H1 (cell line): ENCODE data around the gene TPRA1. TPM values are rescaled to one million over a fixed set of nuclear protein-coding genes. Genes with fewer than 3 reads are reported as not detected.

Source experiments
- CTCF ChIA-PET: fragments of 300-600 bp; sonication (Branson Sonifier 250); formaldehyde crosslinking; loops from one replicate; lab custom pipeline; 2021; ENCODE audit not compliant: partially characterized antibody; lab: Charles Lee
- POLR2A ChIA-PET: fragments of 300-600 bp; sonication (Branson Sonifier 250); formaldehyde crosslinking; loops from one replicate; lab custom pipeline; 2021; ENCODE audit warnings: inconsistent platforms; ENCODE audit not compliant: partially characterized antibody; lab: Charles Lee
- DNase-seq, 2 experiments: peaks; one replicate each; pipeline versions ENCODE4 v3.0.0 to v3.0.0-alpha.2; 2010 to 2022; ENCODE audit warnings: low spot score in 2 of 2, low read depth in 1 of 2, mixed read lengths in 1 of 2
- FAIRE-seq: peaks from 2 replicates; lab custom pipeline; 2011; peaks lifted over from hg19 to GRCh38; lab: Jason Lieb, UNC
- H2AFZ ChIP-seq: 2 replicates; pipeline ENCODE4 v1.8.1; 2012; ENCODE audit warnings: low read length, inconsistent platforms
- H2AK5ac ChIP-seq: 2 replicates; pipeline ENCODE4 v1.6.1; 2013; ENCODE audit warnings: low read depth, low read length
- H2BK120ac ChIP-seq: replicated peaks from 2 replicates; pipeline ENCODE3; 2013; ENCODE audit warnings: low read depth, low read length, inconsistent platforms
- H2BK12ac ChIP-seq: 2 replicates; pipeline ENCODE4 v1.6.1; 2013; ENCODE audit warnings: low read depth, low read length
- H2BK15ac ChIP-seq: 2 replicates; pipeline ENCODE4 v1.6.1; 2013; ENCODE audit warnings: low read length
- H2BK20ac ChIP-seq: 2 replicates; pipeline ENCODE4 v1.6.1; 2013; ENCODE audit warnings: low read length
- H2BK5ac ChIP-seq: 2 replicates; pipeline ENCODE4 v1.6.1; 2013; ENCODE audit warnings: low read depth, low read length
- H3K14ac ChIP-seq: 2 replicates; pipeline ENCODE4 v1.6.1; 2013; ENCODE audit warnings: inconsistent platforms; ENCODE audit not compliant: insufficient read length
- H3K18ac ChIP-seq: 2 replicates; pipeline ENCODE4 v1.6.1; 2013; ENCODE audit warnings: low read length; ENCODE audit errors: extremely low read depth
- H3K23ac ChIP-seq: 2 replicates; pipeline ENCODE4 v1.6.1; 2013; ENCODE audit warnings: inconsistent platforms; ENCODE audit not compliant: insufficient read length
- H3K23me2 ChIP-seq: 2 replicates; pipeline ENCODE4 v1.6.1; 2013; ENCODE audit warnings: low read depth, low read length
- H3K27ac ChIP-seq: 2 replicates; pipeline ENCODE4 v1.6.1; 2011; ENCODE audit warnings: low read depth, low read length, inconsistent platforms
- H3K27me3 ChIP-seq, 4 experiments: replicated peaks in 1 of 4; 1 replicate in 1 of 4; 2 replicates in 3 of 4; pipeline versions ENCODE4 v1.6.1 to v1.8.1; 2011 to 2013; ENCODE audit warnings: low read length in 3 of 4, mild to moderate bottlenecking in 3 of 4, inconsistent platforms in 2 of 4, mixed read lengths in 2 of 4, moderate library complexity in 1 of 4; ENCODE audit not compliant: control insufficient read depth in 3 of 4, insufficient read depth in 3 of 4; ENCODE audit errors: extremely low read depth in 1 of 4
- H3K36me3 ChIP-seq, 4 experiments: 2 replicates each; pipeline versions ENCODE4 v1.6.1 to v1.8.1; 2011 to 2013; ENCODE audit warnings: mild to moderate bottlenecking in 4 of 4, low read length in 3 of 4, moderate library complexity in 2 of 4, control low read depth in 1 of 4, inconsistent platforms in 1 of 4; ENCODE audit not compliant: insufficient read depth in 4 of 4, control insufficient read depth in 2 of 4
- H3K4ac ChIP-seq: replicated peaks from 2 replicates; pipeline ENCODE3; 2013; ENCODE audit warnings: low read length, low read depth, mixed read lengths, inconsistent platforms; ENCODE audit not compliant: insufficient read length
- H3K4me1 ChIP-seq, 4 experiments: replicated peaks in 1 of 4; 1 replicate in 1 of 4; 2 replicates in 3 of 4; pipeline versions ENCODE4 v1.6.1 to v1.8.1; 2011 to 2013; ENCODE audit warnings: low read length in 3 of 4, inconsistent platforms in 2 of 4, mixed read lengths in 1 of 4; ENCODE audit not compliant: insufficient read depth in 4 of 4, control insufficient read depth in 3 of 4
- H3K4me2 ChIP-seq, 2 experiments: 2 replicates each; pipeline versions ENCODE4 v1.6.1 to v1.8.1; 2011 to 2013; ENCODE audit warnings: low read depth in 2 of 2, low read length in 2 of 2, control low read depth in 1 of 2, inconsistent platforms in 1 of 2, mild to moderate bottlenecking in 1 of 2; ENCODE audit not compliant: insufficient read depth in 1 of 2
- H3K4me3 ChIP-seq, 4 experiments: fragments of 200-600, 300-600 bp in 1 of 4; sonication (generic), shearing (Covaris generic), sonication (Bioruptor Twin) in 1 of 4; 2 replicates each; pipeline versions ENCODE4 v1.5.1 to v1.8.1; 2011 to 2016; ENCODE audit warnings: low read length in 4 of 4, low read depth in 3 of 4, control low read depth in 2 of 4, inconsistent platforms in 2 of 4, mild to moderate bottlenecking in 2 of 4, mixed read lengths in 1 of 4, moderate library complexity in 1 of 4; ENCODE audit not compliant: insufficient read depth in 2 of 4; ENCODE audit errors: extremely low read depth in 1 of 4
- H3K56ac ChIP-seq: replicated peaks from 2 replicates; pipeline ENCODE3; 2013; ENCODE audit warnings: low read depth, mild to moderate bottlenecking, mixed read lengths, low read length, inconsistent platforms; ENCODE audit not compliant: insufficient read length
- H3K79me1 ChIP-seq: 2 replicates; pipeline ENCODE4 v1.6.1; 2013; ENCODE audit warnings: low read depth, low read length, control low read depth
- H3K79me2 ChIP-seq, 2 experiments: 2 replicates each; pipeline versions ENCODE4 v1.6.1 to v1.8.1; 2012 to 2013; ENCODE audit warnings: low read length in 2 of 2, mild to moderate bottlenecking in 2 of 2, inconsistent platforms in 1 of 2; ENCODE audit not compliant: insufficient read depth in 2 of 2, control insufficient read depth in 1 of 2
- H3K9ac ChIP-seq, 4 experiments: replicated peaks in 1 of 4; 1 replicate in 1 of 4; 2 replicates in 3 of 4; pipeline versions ENCODE4 v1.6.1 to v1.8.1; 2011 to 2013; ENCODE audit warnings: low read depth in 3 of 4, low read length in 3 of 4, control low read depth in 2 of 4, mild to moderate bottlenecking in 2 of 4, moderate library complexity in 2 of 4, inconsistent platforms in 1 of 4; ENCODE audit errors: extremely low read depth in 1 of 4
- H3K9me3 ChIP-seq, 2 experiments: 2 replicates each; pipeline versions ENCODE4 v1.6.1 to v1.8.1; 2012 to 2013; ENCODE audit warnings: mild to moderate bottlenecking in 2 of 2, moderate library complexity in 2 of 2, control low read depth in 1 of 2, inconsistent platforms in 1 of 2, low read depth in 1 of 2, low read length in 1 of 2, mixed read lengths in 1 of 2; ENCODE audit not compliant: insufficient read depth in 2 of 2
- H4K20me1 ChIP-seq, 2 experiments: replicated peaks in 1 of 2; 2 replicates each; pipeline versions ENCODE3 to v1.8.1; 2011 to 2013; ENCODE audit warnings: inconsistent platforms in 2 of 2, low read length in 2 of 2, mild to moderate bottlenecking in 1 of 2; ENCODE audit not compliant: insufficient read depth in 2 of 2, control insufficient read depth in 1 of 2
- H4K5ac ChIP-seq: 2 replicates; pipeline ENCODE4 v1.6.1; 2013; ENCODE audit warnings: low read length, low read depth, mixed read lengths, inconsistent platforms; ENCODE audit not compliant: insufficient read length
- H4K8ac ChIP-seq: 2 replicates; pipeline ENCODE4 v1.8.0; 2013; ENCODE audit warnings: mild to moderate bottlenecking, moderate library complexity, low read length, inconsistent platforms; ENCODE audit not compliant: insufficient read depth; ENCODE audit errors: extremely low read depth
- H4K91ac ChIP-seq: replicated peaks from 2 replicates; pipeline ENCODE3; 2013; ENCODE audit warnings: low read length, mixed read lengths, inconsistent platforms; ENCODE audit not compliant: insufficient read length
- CBX5 ChIP-seq: fragments of 300-800, 300-1000 bp; sonication (generic); IDR thresholded peaks from 2 replicates; pipeline ENCODE4 v1.7.1; 2016; ENCODE audit warnings: antibody characterized with exemption, low read length, low read depth
- HDAC6 ChIP-seq: IDR thresholded peaks from one replicate; pipeline ENCODE4 v1.7.1; 2012; ENCODE audit warnings: low read depth, mild to moderate bottlenecking, inconsistent platforms, low read length, moderate library complexity
- JUN ChIP-seq: IDR thresholded peaks from 2 replicates; pipeline ENCODE4 v1.6.1; 2011; ENCODE audit warnings: low read depth, mild to moderate bottlenecking, improper control_type of control experiment, low read length
- KDM5A ChIP-seq: fragments of 200-600 bp; IDR thresholded peaks from 2 replicates; pipeline ENCODE4 v1.7.1; 2012; ENCODE audit warnings: mild to moderate bottlenecking, low read length, inconsistent platforms, mixed read lengths
- MAX ChIP-seq: IDR thresholded peaks from 2 replicates; pipeline ENCODE4 v1.6.1; 2012; ENCODE audit warnings: inconsistent platforms
- POLR2AphosphoS5 ChIP-seq: IDR thresholded peaks from 2 replicates; pipeline ENCODE4 v1.6.1; 2011; ENCODE audit warnings: low read depth, low read length
- RFX5 ChIP-seq: IDR thresholded peaks from 2 replicates; pipeline ENCODE4 v1.6.1; 2011; ENCODE audit warnings: low read depth, low read length, improper control_type of control experiment, borderline replicate concordance
- SAP30 ChIP-seq: fragments of 300-600 bp; sonication (generic); IDR thresholded peaks from 2 replicates; pipeline ENCODE4 v1.7.1; 2012; ENCODE audit warnings: low read length, moderate library complexity, mild to moderate bottlenecking, inconsistent platforms; ENCODE audit not compliant: insufficient read depth, insufficient replicate concordance
- SP2 ChIP-seq: IDR thresholded peaks from 2 replicates; pipeline ENCODE4 v1.6.1; 2012; ENCODE audit warnings: mild to moderate bottlenecking, low read length, inconsistent platforms
- TAF1 ChIP-seq: IDR thresholded peaks from 2 replicates; pipeline ENCODE4 v1.6.1; 2011; ENCODE audit warnings: mild to moderate bottlenecking, low read depth, low read length
- TEAD4 ChIP-seq: IDR thresholded peaks from 2 replicates; pipeline ENCODE4 v1.6.1; 2012; ENCODE audit warnings: low read depth, low read length, inconsistent platforms, mixed read lengths
- WGBS, 2 experiments: shearing (Covaris generic) in 1 of 2; methylation state at CpG; one replicate each; pipeline versions ENCODE4 v1.1.6 to v1.1.7; 2013 to 2015; ENCODE audit warnings: low lambda C conversion rate in 2 of 2, mixed read lengths in 2 of 2, inconsistent platforms in 1 of 2, low coverage in 1 of 2, missing lambda C conversion rate in 1 of 2; ENCODE audit not compliant: insufficient replicate concordance in 2 of 2, insufficient coverage in 1 of 2, insufficient read length in 1 of 2; ENCODE audit errors: extremely low coverage in 1 of 2, missing lambda C conversion rate in 1 of 2; 5-methylcytosine and 5-hydroxymethylcytosine counted together
- polyA plus RNA-seq, 7 experiments: library from polyadenylated mRNA; depleted of rRNA in 3 of 7; stranded (reverse) in 5 of 7; unstranded in 2 of 7; fragments of >200 nt in 5 of 7; fragments of 200-250 nt in 2 of 7; gene quantifications; 1 replicate in 5 of 7; 2 replicates in 1 of 7; 4 replicates in 1 of 7; pipeline versions ENCODE4 v1.2.1 to v1.2.3, GENCODE V29; 2011 to 2013; ENCODE audit warnings: missing spikeins in 2 of 7, mixed read lengths in 2 of 7
- total RNA-seq: library from RNA; stranded (reverse); fragmentation: NEBNext Ultra II Directional; extraction: Animal tissue kit (Norgen Biotek cat#: 25700); gene quantifications from 2 replicates; pipeline ENCODE4 v1.2.1, GENCODE V29; 2021

The TPRA1 gene
- total and polyA plus RNA-seq, 2 of the 8 experiments (the other 6 are each of a cell fraction or from before 2014, with no cell fraction given): 18.8 to 38.5 TPM

- Histone ChIP-seq H4K20me1 (peaks cover 6 to 9% of the 10 kb centered on the region in 2 experiments), H4K91ac (peak overlapping the region; percentile 61), H3K36me3 (peaks cover 0 to 6% (median 0%) of the 10 kb centered on the region in 4 experiments; a peak in 2 of 8 replicates), H3K14ac (no peak overlapping the region), H3K4me2 (peak overlapping the region; percentile 76 to 94), H2BK5ac (no peak overlapping the region), H3K23ac (no peak overlapping the region), H3K79me2 (no peaks in the 10 kb centered on the region), H2BK20ac (no peak overlapping the region), H3K4me1 (peaks cover 0 to 7% (median 3%) of the 10 kb centered on the region in 4 experiments; a peak in 5 of 7 replicates), H3K79me1 (no peaks in the 10 kb centered on the region), H2AFZ (no peak overlapping the region), H3K9ac (no peak overlapping the region; a peak in 1 of 7 replicates), H4K8ac (peak overlapping the region; percentile 40; the same call in 1 of the 2 replicates), H2AK5ac (no peak overlapping the region), H2BK12ac (no peak overlapping the region), H3K56ac (no peak overlapping the region), H2BK120ac (no peak overlapping the region), H3K18ac (no peak overlapping the region; the same call in 1 of the 2 replicates), H3K4ac (no peak overlapping the region), H3K27me3 (peaks cover 13 to 34% (median 29%) of the 10 kb centered on the region in 4 experiments), H3K23me2 (peaks cover 3% of the 10 kb centered on the region; the same call in 1 of the 2 replicates), H3K9me3 (peaks cover 7 to 9% of the 10 kb centered on the region in 2 experiments), H4K5ac (no peak overlapping the region), H3K27ac (no peak overlapping the region), H2BK15ac (0 out of 2 replicates have a peak overlapping the region, but pooled peaks have one; percentile 82), H3K4me3 (peak overlapping the region; percentile 44 to 72 (median 56))
- no peak for DNase-seq
- CTCF ChIA-PET: interaction anchor here (1.2 kb wide), 1 partner anchor 54 kb away, joined by 4 read pairs; no protein-coding TSS in a partner anchor
- FAIRE-seq: no peak
- WGBS, 2 experiments: 52% methylated on average over 52 of the region's 65 CpGs; no CpG with 5 or more reads in 1 of the 2 experiments
- POLR2A ChIA-PET: interaction anchor here (0.7 to 3.8 kb wide), 9 partner anchors 8 to 280 kb away, joined by 3 to 24 read pairs (median 3); partner anchors contain the start of gene MCM2
- TF ChIP-seq CBX5 (no peak), RFX5 (no peak), TAF1 (no peak), KDM5A (no peak), POLR2AphosphoS5 (no peak), MAX (peak; percentile 58), JUN (no peak), HDAC6 (no peak), SP2 (no peak), TEAD4 (no peak), SAP30 (no peak)
Observed at GRCh38 chr3:127629467-127630403, 39.2 kb upstream of the TPRA1 start.
